ENCODE measurements around the gene P2RX5. TPM values are rescaled to one million over a fixed set of nuclear protein-coding genes. Genes with fewer than 3 reads are reported as not detected.

The P2RX5 gene
- total RNA-seq, 1 experiment from 2014 or later, result 8.8 TPM

DNA sequence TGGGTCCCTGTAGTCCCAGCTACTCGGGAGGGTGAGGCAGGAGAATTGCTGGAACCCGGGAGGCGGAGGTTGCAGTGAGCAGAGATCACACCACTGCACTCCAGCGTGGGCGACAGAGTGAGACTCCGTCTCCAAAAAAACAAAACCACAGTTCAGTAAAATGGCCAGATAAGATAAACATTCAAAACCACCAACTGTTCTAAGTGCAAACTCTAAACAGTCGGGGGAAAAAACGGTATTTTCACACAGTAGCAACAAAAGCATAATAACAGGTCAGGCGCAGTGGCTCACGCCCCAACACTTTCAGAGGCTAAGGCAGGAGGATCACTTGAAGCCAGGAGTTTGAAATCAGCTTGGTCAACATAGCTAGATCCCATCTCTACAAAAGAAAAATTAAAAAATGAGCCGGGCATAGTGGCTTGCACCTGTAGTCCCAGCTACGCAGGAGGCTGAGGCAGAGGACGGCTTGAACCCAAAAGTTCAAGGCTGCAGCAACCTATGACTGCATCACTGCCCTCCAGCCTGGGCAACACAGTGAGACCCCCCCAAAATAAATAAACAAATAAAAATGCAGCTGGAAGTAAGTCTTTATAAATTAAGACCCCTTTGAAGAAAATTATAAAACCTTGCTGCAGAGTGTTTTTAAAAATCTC is 17.0 kb upstream of the P2RX5 start (continued):
- TF ChIP-seq, protein P1, sequence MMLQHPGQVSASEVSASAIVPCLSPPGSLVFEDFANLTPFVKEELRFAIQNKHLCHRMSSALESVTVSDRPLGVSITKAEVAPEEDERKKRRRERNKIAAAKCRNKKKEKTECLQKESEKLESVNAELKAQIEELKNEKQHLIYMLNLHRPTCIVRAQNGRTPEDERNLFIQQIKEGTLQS (CRISPR knock-in tag; conservative IDR thresholded peaks at IDR 0.05), result no peak

DNA sequence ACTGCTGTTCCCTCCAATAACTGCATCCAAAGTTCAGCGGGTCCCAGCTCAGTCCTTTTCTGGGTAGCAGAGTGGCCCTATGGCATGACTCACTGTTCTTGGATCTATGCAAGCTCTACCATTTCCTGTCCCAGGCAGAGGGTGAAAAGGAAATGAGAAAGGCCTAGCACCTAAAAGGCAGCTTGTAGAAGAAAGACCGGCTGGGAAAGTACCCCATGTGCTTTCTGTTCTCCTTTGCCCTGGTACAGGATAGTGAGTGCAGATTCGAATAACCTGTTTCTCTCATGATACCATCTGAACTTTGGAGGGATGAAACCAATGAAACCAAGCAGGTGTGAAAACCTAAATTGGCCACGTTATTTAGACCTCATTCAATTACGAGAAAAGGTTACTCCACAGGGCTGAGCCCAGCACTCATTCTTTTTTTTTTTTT is 15.0 kb upstream of the P2RX5 start:
- Mint-ChIP-seq H3K27ac (no peak overlapping the region), H3K4me3 (no peak overlapping the region), H3K36me3 (peaks cover 12% of the 10 kb centered on the region), H3K27me3 (ENCODE audit: low read depth) (no peaks in the 10 kb centered on the region), H3K4me1 (no peaks in the 10 kb centered on the region), H3K9me3 (no peaks in the 10 kb centered on the region)
- ChIA-PET CTCF (interaction anchor here (0.6 to 1.7 kb wide), 7 partner anchors 12 to 108 kb away, joined by 3 to 8 read pairs (median 4); no protein-coding TSS in a partner anchor), POLR2A (interaction anchor here (0.8 to 1.3 kb wide), 2 partner anchors 12 to 15 kb away, joined by 3 to 5 read pairs; partner anchors contain the start of gene P2RX5)
- no peak for DNase-seq (ENCODE audit: low spot score)
- no peak; the same call in 1 of the 2 replicates for ATAC-seq
- TF ChIP-seq, protein P2, sequence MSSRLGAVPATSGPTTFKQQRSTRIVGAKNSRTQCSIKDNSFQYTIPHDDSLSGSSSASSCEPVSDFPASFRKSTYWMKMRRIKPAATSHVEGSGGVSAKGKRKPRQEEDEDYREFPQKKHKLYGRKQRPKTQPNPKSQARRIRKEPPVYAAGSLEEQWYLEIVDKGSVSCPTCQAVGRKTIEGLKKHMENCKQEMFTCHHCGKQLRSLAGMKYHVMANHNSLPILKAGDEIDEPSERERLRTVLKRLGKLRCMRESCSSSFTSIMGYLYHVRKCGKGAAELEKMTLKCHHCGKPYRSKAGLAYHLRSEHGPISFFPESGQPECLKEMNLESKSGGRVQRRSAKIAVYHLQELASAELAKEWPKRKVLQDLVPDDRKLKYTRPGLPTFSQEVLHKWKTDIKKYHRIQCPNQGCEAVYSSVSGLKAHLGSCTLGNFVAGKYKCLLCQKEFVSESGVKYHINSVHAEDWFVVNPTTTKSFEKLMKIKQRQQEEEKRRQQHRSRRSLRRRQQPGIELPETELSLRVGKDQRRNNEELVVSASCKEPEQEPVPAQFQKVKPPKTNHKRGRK (CRISPR knock-in tag; IDR thresholded peaks at IDR 0.05; ENCODE audit: borderline replicate concordance), result no peak
- TF ChIP-seq FOXK1 (CRISPR knock-in tag; IDR thresholded peaks at IDR 0.05), result no peak
- TF ChIP-seq, protein P3, sequence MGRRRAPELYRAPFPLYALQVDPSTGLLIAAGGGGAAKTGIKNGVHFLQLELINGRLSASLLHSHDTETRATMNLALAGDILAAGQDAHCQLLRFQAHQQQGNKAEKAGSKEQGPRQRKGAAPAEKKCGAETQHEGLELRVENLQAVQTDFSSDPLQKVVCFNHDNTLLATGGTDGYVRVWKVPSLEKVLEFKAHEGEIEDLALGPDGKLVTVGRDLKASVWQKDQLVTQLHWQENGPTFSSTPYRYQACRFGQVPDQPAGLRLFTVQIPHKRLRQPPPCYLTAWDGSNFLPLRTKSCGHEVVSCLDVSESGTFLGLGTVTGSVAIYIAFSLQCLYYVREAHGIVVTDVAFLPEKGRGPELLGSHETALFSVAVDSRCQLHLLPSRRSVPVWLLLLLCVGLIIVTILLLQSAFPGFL (CRISPR knock-in tag; IDR thresholded peaks at IDR 0.05; ENCODE audit: borderline replicate concordance), result no peak
- TF ChIP-seq SMAD4 (CRISPR knock-in tag; IDR thresholded peaks at IDR 0.05), result no peak
- TF ChIP-seq, protein P4, sequence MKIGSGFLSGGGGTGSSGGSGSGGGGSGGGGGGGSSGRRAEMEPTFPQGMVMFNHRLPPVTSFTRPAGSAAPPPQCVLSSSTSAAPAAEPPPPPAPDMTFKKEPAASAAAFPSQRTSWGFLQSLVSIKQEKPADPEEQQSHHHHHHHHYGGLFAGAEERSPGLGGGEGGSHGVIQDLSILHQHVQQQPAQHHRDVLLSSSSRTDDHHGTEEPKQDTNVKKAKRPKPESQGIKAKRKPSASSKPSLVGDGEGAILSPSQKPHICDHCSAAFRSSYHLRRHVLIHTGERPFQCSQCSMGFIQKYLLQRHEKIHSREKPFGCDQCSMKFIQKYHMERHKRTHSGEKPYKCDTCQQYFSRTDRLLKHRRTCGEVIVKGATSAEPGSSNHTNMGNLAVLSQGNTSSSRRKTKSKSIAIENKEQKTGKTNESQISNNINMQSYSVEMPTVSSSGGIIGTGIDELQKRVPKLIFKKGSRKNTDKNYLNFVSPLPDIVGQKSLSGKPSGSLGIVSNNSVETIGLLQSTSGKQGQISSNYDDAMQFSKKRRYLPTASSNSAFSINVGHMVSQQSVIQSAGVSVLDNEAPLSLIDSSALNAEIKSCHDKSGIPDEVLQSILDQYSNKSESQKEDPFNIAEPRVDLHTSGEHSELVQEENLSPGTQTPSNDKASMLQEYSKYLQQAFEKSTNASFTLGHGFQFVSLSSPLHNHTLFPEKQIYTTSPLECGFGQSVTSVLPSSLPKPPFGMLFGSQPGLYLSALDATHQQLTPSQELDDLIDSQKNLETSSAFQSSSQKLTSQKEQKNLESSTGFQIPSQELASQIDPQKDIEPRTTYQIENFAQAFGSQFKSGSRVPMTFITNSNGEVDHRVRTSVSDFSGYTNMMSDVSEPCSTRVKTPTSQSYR (CRISPR knock-in tag; IDR thresholded peaks at IDR 0.05), result no peak
- TF ChIP-seq OVOL2 (CRISPR knock-in tag; IDR thresholded peaks at IDR 0.05; ENCODE audit: borderline replicate concordance), result no peak
- TF ChIP-seq ZNF219 (CRISPR knock-in tag; IDR thresholded peaks at IDR 0.05; ENCODE audit: borderline replicate concordance), result no peak
- no peak for TF ChIP-seq TP53 (CRISPR knock-in tag; IDR thresholded peaks at IDR 0.05)
- TF ChIP-seq, protein P5, sequence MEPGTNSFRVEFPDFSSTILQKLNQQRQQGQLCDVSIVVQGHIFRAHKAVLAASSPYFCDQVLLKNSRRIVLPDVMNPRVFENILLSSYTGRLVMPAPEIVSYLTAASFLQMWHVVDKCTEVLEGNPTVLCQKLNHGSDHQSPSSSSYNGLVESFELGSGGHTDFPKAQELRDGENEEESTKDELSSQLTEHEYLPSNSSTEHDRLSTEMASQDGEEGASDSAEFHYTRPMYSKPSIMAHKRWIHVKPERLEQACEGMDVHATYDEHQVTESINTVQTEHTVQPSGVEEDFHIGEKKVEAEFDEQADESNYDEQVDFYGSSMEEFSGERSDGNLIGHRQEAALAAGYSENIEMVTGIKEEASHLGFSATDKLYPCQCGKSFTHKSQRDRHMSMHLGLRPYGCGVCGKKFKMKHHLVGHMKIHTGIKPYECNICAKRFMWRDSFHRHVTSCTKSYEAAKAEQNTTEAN (CRISPR knock-in tag; IDR thresholded peaks at IDR 0.05), result no peak
- TF ChIP-seq RORB (CRISPR knock-in tag; IDR thresholded peaks at IDR 0.05), result no peak
- TF ChIP-seq, protein P6, sequence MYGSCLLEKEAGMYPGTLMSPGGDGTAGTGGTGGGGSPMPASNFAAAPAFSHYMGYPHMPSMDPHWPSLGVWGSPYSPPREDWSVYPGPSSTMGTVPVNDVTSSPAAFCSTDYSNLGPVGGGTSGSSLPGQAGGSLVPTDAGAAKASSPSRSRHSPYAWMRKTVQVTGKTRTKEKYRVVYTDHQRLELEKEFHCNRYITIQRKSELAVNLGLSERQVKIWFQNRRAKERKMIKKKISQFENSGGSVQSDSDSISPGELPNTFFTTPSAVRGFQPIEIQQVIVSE (CRISPR knock-in tag; IDR thresholded peaks at IDR 0.05; ENCODE audit: borderline replicate concordance), result no peak
- TF ChIP-seq CREM (CRISPR knock-in tag; IDR thresholded peaks at IDR 0.05), result no peak
- TF ChIP-seq FOXJ3 (CRISPR knock-in tag; IDR thresholded peaks at IDR 0.05; ENCODE audit: borderline replicate concordance), result no peak
- TF ChIP-seq NFE2L1 (CRISPR knock-in tag; IDR thresholded peaks at IDR 0.05), result no peak
- TF ChIP-seq GTF2I (CRISPR knock-in tag; conservative IDR thresholded peaks at IDR 0.05), result no peak
- TF ChIP-seq, protein P7, sequence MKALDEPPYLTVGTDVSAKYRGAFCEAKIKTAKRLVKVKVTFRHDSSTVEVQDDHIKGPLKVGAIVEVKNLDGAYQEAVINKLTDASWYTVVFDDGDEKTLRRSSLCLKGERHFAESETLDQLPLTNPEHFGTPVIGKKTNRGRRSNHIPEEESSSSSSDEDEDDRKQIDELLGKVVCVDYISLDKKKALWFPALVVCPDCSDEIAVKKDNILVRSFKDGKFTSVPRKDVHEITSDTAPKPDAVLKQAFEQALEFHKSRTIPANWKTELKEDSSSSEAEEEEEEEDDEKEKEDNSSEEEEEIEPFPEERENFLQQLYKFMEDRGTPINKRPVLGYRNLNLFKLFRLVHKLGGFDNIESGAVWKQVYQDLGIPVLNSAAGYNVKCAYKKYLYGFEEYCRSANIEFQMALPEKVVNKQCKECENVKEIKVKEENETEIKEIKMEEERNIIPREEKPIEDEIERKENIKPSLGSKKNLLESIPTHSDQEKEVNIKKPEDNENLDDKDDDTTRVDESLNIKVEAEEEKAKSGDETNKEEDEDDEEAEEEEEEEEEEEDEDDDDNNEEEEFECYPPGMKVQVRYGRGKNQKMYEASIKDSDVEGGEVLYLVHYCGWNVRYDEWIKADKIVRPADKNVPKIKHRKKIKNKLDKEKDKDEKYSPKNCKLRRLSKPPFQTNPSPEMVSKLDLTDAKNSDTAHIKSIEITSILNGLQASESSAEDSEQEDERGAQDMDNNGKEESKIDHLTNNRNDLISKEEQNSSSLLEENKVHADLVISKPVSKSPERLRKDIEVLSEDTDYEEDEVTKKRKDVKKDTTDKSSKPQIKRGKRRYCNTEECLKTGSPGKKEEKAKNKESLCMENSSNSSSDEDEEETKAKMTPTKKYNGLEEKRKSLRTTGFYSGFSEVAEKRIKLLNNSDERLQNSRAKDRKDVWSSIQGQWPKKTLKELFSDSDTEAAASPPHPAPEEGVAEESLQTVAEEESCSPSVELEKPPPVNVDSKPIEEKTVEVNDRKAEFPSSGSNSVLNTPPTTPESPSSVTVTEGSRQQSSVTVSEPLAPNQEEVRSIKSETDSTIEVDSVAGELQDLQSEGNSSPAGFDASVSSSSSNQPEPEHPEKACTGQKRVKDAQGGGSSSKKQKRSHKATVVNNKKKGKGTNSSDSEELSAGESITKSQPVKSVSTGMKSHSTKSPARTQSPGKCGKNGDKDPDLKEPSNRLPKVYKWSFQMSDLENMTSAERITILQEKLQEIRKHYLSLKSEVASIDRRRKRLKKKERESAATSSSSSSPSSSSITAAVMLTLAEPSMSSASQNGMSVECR (CRISPR knock-in tag; IDR thresholded peaks at IDR 0.05; ENCODE audit: borderline replicate concordance), result no peak
- no peak for TF ChIP-seq ZNF138 (CRISPR knock-in tag; conservative IDR thresholded peaks at IDR 0.05)

All from WTC11 (cell line).